IPS-20b (cell line): Measurements from ENCODE around the gene TMC1.

ENCODE experiments used
- H3K27ac ChIP-seq: one replicate; pipeline ENCODE4 v1.5.1; 2013; ENCODE audit warnings: low read length
- H3K27me3 ChIP-seq: 2 replicates; pipeline ENCODE4 v1.6.1; 2013; ENCODE audit warnings: mild to moderate bottlenecking, low read length, inconsistent platforms; ENCODE audit not compliant: insufficient read depth
- H3K36me3 ChIP-seq: 2 replicates; pipeline ENCODE4 v1.6.1; 2013; ENCODE audit warnings: low read depth, mild to moderate bottlenecking, inconsistent platforms, low read length, moderate library complexity; ENCODE audit not compliant: insufficient read depth
- H3K4me1 ChIP-seq: 2 replicates; pipeline ENCODE4 v1.6.1; 2013; ENCODE audit warnings: mild to moderate bottlenecking, control low read depth, inconsistent platforms, low read length, moderate library complexity; ENCODE audit not compliant: insufficient read depth
- H3K4me3 ChIP-seq: 2 replicates; pipeline ENCODE4 v1.5.1; 2013; ENCODE audit warnings: mild to moderate bottlenecking, low read length, inconsistent platforms
- H3K9ac ChIP-seq: 2 replicates; pipeline ENCODE4 v1.6.1; 2013; ENCODE audit warnings: low read depth, mild to moderate bottlenecking, inconsistent platforms, low read length, moderate library complexity
- H3K9me3 ChIP-seq: 2 replicates; pipeline ENCODE4 v1.6.1; 2013; ENCODE audit warnings: mild to moderate bottlenecking, low read depth, low read length, inconsistent platforms; ENCODE audit not compliant: insufficient read depth

TMC1 gene

GRCh38 chr9:72696511-72696910 lies 175.1 kb downstream of the TMC1 start:
- no peak overlapping the region for H3K27ac ChIP-seq
- H3K9ac ChIP-seq, result no peak overlapping the region
- peaks cover 2% of the 10 kb centered on the region; the same call in 1 of the 2 replicates for H3K4me1 ChIP-seq
- no peaks in the 10 kb centered on the region for H3K9me3 ChIP-seq
- no peaks in the 10 kb centered on the region for H3K36me3 ChIP-seq
- H3K27me3 ChIP-seq, result no peaks in the 10 kb centered on the region
- no peak overlapping the region for H3K4me3 ChIP-seq

- H3K9me3 ChIP-seq, result no peaks in the 10 kb centered on the region
- no peak overlapping the region for H3K9ac ChIP-seq
- no peak overlapping the region for H3K27ac ChIP-seq
- no peaks in the 10 kb centered on the region for H3K27me3 ChIP-seq
- no peaks in the 10 kb centered on the region for H3K36me3 ChIP-seq
- no peak overlapping the region for H3K4me3 ChIP-seq
- peaks cover 2% of the 10 kb centered on the region; the same call in 1 of the 2 replicates for H3K4me1 ChIP-seq
Measured at GRCh38 chr9:72701510-72701909, 180.1 kb downstream of the TMC1 start.

- no peaks in the 10 kb centered on the region for H3K27me3 ChIP-seq
- no peak overlapping the region for H3K9ac ChIP-seq
Measured at GRCh38 chr9:72703574-72703973, 182.2 kb downstream of the TMC1 start.

GRCh38 chr9:72704688-72705375 lies 183.4 kb downstream of the TMC1 start:
- Histone ChIP-seq H3K27me3 (no peaks in the 10 kb centered on the region), H3K4me1 (peaks cover 2% of the 10 kb centered on the region; the same call in 1 of the 2 replicates), H3K9ac (no peak overlapping the region), H3K36me3 (no peaks in the 10 kb centered on the region), H3K4me3 (no peak overlapping the region), H3K27ac (no peak overlapping the region), H3K9me3 (no peaks in the 10 kb centered on the region)

More at GRCh38 chr9:72703574-72703973, 182.2 kb downstream of the TMC1 start:
- Histone ChIP-seq H3K4me3 (no peak overlapping the region), H3K4me1 (peaks cover 2% of the 10 kb centered on the region; the same call in 1 of the 2 replicates), H3K36me3 (no peaks in the 10 kb centered on the region), H3K27ac (no peak overlapping the region), H3K9me3 (no peaks in the 10 kb centered on the region)

GRCh38 chr9:72718503-72718902 lies 197.1 kb downstream of the TMC1 start:
- Histone ChIP-seq H3K36me3 (no peaks in the 10 kb centered on the region), H3K9me3 (no peaks in the 10 kb centered on the region), H3K27ac (no peak overlapping the region), H3K27me3 (no peaks in the 10 kb centered on the region), H3K9ac (no peak overlapping the region), H3K4me1 (peaks cover 16% of the 10 kb centered on the region), H3K4me3 (no peak overlapping the region)

GRCh38 chr9:72721067-72721466 lies 199.7 kb downstream of the TMC1 start:
- peak overlapping the region; percentile 65 for H3K27ac ChIP-seq

GRCh38 chr9:72726947-72727346 lies 205.5 kb downstream of the TMC1 start:
- Histone ChIP-seq H3K9ac (no peak overlapping the region), H3K27ac (peak overlapping the region; percentile 77)

More at GRCh38 chr9:72721067-72721466, 199.7 kb downstream of the TMC1 start:
- Histone ChIP-seq H3K4me1 (peaks cover 16% of the 10 kb centered on the region), H3K4me3 (peak overlapping the region; percentile 15; the same call in 1 of the 2 replicates), H3K9me3 (no peaks in the 10 kb centered on the region), H3K36me3 (no peaks in the 10 kb centered on the region), H3K27me3 (no peaks in the 10 kb centered on the region), H3K9ac (peak overlapping the region; percentile 50; the same call in 1 of the 2 replicates)

GRCh38 chr9:72728031-72728770 lies 206.8 kb downstream of the TMC1 start:
- Histone ChIP-seq H3K9me3 (peaks cover 9% of the 10 kb centered on the region), H3K4me3 (peak overlapping the region; percentile 10; the same call in 1 of the 2 replicates), H3K36me3 (peaks cover 3% of the 10 kb centered on the region; the same call in 1 of the 2 replicates), H3K27ac (peak overlapping the region; percentile 77), H3K27me3 (no peaks in the 10 kb centered on the region), H3K4me1 (peaks cover 37% of the 10 kb centered on the region), H3K9ac (peak overlapping the region; percentile 64)

More at GRCh38 chr9:72726947-72727346, 205.5 kb downstream of the TMC1 start:
- Histone ChIP-seq H3K4me1 (peaks cover 37% of the 10 kb centered on the region), H3K4me3 (peak overlapping the region; percentile 2; the same call in 1 of the 2 replicates), H3K36me3 (peaks cover 3% of the 10 kb centered on the region; the same call in 1 of the 2 replicates), H3K9me3 (peaks cover 9% of the 10 kb centered on the region), H3K27me3 (no peaks in the 10 kb centered on the region)

- Histone ChIP-seq H3K27ac (no peak overlapping the region), H3K9ac (no peak overlapping the region), H3K4me3 (no peak overlapping the region), H3K9me3 (peaks cover 9% of the 10 kb centered on the region), H3K27me3 (no peaks in the 10 kb centered on the region), H3K36me3 (peaks cover 3% of the 10 kb centered on the region; the same call in 1 of the 2 replicates), H3K4me1 (peaks cover 9% of the 10 kb centered on the region)
Measured at GRCh38 chr9:72733895-72734294, 212.5 kb downstream of the TMC1 start.

GRCh38 chr9:72734631-72735030 lies 213.2 kb downstream of the TMC1 start:
- no peak overlapping the region for H3K9ac ChIP-seq
- 0 out of 2 replicates have a peak, but pooled peaks cover 2% of the 10 kb centered on the region for H3K4me1 ChIP-seq
- H3K9me3 ChIP-seq, result peaks cover 9% of the 10 kb centered on the region
- H3K27ac ChIP-seq, result no peak overlapping the region
- H3K36me3 ChIP-seq, result peaks cover 3% of the 10 kb centered on the region; the same call in 1 of the 2 replicates
- H3K27me3 ChIP-seq, result no peaks in the 10 kb centered on the region
- no peak overlapping the region for H3K4me3 ChIP-seq

- Histone ChIP-seq H3K9me3 (no peaks in the 10 kb centered on the region), H3K4me1 (no peaks in the 10 kb centered on the region), H3K27me3 (no peaks in the 10 kb centered on the region), H3K4me3 (no peak overlapping the region), H3K9ac (no peak overlapping the region), H3K36me3 (no peaks in the 10 kb centered on the region), H3K27ac (no peak overlapping the region)
Measured at GRCh38 chr9:72743836-72744235, 222.4 kb downstream of the TMC1 start.
